Upper lobe of left lung (tissue), 4 donors: ENCODE results near the gene ATF6B.

Source experiments
- CTCF ChIP-seq, 6 experiments: fragments of 450-650 bp in 4 of 6; fragments of 200-600 bp in 2 of 6; sonication (generic) in 2 of 6; IDR thresholded peaks; one replicate each; pipeline ENCODE4 v1.5.1; 2016 to 2019; ENCODE audit warnings: antibody characterized with exemption in 6 of 6
- POLR2A ChIP-seq, 4 donors: fragments of 450-650 bp; IDR thresholded peaks; one replicate each; pipeline ENCODE4 v1.5.1; 2016 to 2017; ENCODE audit warnings: antibody characterized with exemption in 4 of 4, mild to moderate bottlenecking in 2 of 4
- POLR2AphosphoS5 ChIP-seq, 2 donors: sonication (generic); formaldehyde crosslinking; IDR thresholded peaks; one replicate each; pipeline ENCODE4 v1.5.1; 2017; ENCODE audit warnings: antibody characterized with exemption in 2 of 2

- TF ChIP-seq CTCF (IDR thresholded peaks at IDR 0.05) (no peak), POLR2AphosphoS5 (IDR thresholded peaks at IDR 0.05) (no peak), POLR2A (IDR thresholded peaks at IDR 0.05) (no peak)
Observed at GRCh38 chr6:32097364-32097763, 30.7 kb downstream of the ATF6B start.
